Coronary artery (tissue), 2 donors: ENCODE measurements around the gene TNK2.
"Not testable (repeated sequence)": the region's sequence is repeated elsewhere in the genome, so short reads cannot be mapped to it uniquely, and the experiment has no call there.

Experiments used
- DNase-seq: peaks from one replicate; pipeline ENCODE4 v3.0.0-alpha.2; 2017; ENCODE audit warnings: low spot score
- H3K27ac ChIP-seq, 2 donors: fragments of 200-600 bp; sonication (generic); one replicate each; pipeline ENCODE4 v1.5.1; 2016 to 2019
- H3K4me3 ChIP-seq: fragments of 200-600 bp; sonication (generic); 2 replicates; pipeline ENCODE4 v1.5.1; 2016; ENCODE audit warnings: mild to moderate bottlenecking, moderate library complexity
- TF ChIP-seq, protein P1 (sequence below): fragments of 200-600 bp; sonication (generic); IDR thresholded peaks from one replicate; pipeline ENCODE4 v1.5.1; 2019; ENCODE audit warnings: antibody characterized with exemption

Gene TNK2

GRCh38 chr3:195873281-195873887, 35.0 kb downstream of the TNK2 start:
- DNase-seq = no peak

DNA sequence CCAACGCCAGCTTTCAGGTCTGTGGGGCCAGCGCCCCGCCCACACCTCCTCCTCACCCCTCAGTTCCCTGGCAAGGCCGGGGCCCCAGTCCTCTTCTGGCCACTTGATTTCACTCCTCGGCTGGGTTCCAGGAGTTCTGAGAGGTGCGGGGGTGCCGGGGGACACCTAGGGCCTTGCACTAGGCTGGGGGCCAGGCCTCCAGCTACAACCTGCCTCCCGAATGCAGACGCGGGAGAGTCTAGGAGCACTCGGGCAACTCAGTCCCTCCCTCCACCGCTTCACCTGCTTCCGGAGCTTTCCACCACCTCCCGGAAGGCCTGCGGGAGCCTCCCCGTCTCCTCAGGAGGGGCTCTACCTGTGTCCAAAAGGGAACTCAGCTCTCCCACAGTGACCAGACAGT, 35.6 kb downstream of the TNK2 start:
- no peak for DNase-seq
- H3K27ac ChIP-seq = no peak overlapping the region
- no peak overlapping the region for H3K4me3 ChIP-seq
- TF ChIP-seq, protein P1, sequence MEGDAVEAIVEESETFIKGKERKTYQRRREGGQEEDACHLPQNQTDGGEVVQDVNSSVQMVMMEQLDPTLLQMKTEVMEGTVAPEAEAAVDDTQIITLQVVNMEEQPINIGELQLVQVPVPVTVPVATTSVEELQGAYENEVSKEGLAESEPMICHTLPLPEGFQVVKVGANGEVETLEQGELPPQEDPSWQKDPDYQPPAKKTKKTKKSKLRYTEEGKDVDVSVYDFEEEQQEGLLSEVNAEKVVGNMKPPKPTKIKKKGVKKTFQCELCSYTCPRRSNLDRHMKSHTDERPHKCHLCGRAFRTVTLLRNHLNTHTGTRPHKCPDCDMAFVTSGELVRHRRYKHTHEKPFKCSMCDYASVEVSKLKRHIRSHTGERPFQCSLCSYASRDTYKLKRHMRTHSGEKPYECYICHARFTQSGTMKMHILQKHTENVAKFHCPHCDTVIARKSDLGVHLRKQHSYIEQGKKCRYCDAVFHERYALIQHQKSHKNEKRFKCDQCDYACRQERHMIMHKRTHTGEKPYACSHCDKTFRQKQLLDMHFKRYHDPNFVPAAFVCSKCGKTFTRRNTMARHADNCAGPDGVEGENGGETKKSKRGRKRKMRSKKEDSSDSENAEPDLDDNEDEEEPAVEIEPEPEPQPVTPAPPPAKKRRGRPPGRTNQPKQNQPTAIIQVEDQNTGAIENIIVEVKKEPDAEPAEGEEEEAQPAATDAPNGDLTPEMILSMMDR = no peak

More at GRCh38 chr3:195873281-195873887, 35.0 kb downstream of the TNK2 start:
- TF ChIP-seq, protein P1 = no peak
- H3K27ac ChIP-seq = no peak overlapping the region
- no peak overlapping the region for H3K4me3 ChIP-seq

DNA sequence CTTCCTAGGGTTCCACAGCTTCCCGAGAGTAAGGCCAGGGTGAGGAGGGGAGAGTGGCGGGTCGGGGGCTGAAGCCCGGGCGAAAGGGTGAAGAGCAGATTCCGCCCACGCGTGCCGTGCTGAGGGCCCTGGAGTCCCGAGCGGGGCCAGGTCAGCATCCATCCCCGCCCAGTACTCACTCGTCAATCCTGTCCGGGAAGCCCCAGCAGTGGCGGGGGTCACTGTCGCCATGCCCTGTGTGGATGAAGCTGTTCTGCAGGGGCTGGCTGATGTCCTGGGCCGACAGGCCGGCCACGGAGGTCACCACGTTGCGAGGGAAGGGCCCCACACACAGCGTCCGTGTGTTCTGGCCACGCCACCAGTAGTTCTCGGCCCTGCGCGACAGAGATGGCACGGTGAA, 36.3 kb downstream of the TNK2 start:
- H3K27ac ChIP-seq = no peak overlapping the region
- no peak for DNase-seq
- TF ChIP-seq, protein P1 = no peak
- no peak overlapping the region for H3K4me3 ChIP-seq

GRCh38 chr3:195871686-195872085, 36.7 kb downstream of the TNK2 start:
- H3K27ac ChIP-seq, H3K4me3 ChIP-seq: not testable (repeated sequence)

GRCh38 chr3:195870937-195871336, 37.4 kb downstream of the TNK2 start:
- TF ChIP-seq, protein P1 = no peak
- Histone ChIP-seq H3K4me3 (no peak overlapping the region), H3K27ac (no peak overlapping the region)
- no peak for DNase-seq

More at GRCh38 chr3:195871686-195872085, 36.7 kb downstream of the TNK2 start:
- not testable (repeated sequence) for DNase-seq

DNA sequence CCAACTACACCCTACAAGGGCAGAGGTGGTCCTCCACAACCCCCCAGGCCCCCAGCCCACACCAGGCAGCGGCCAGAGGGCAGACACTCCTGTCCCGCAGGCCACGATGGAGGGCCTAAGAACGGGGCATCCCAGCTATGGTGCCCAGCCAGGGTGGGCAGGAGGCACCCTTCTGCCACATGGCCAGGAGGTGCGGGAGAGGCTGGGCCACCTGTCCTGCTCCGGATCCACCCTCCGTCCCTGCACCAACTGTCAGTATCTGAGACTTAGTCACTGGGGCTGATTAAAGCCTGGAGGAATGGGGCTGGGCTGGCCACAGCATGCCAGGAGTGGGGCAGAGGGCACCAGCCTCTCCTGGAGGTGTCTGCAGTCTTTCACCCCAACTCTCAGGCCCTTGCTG, 37.9 kb downstream of the TNK2 start:
- no peak overlapping the region for H3K27ac ChIP-seq
- TF ChIP-seq, protein P1 = no peak
- H3K4me3 ChIP-seq = no peak overlapping the region
- DNase-seq = no peak

GRCh38 chr3:195869413-195870001, 38.8 kb downstream of the TNK2 start:
- DNase-seq = no peak
- no peak overlapping the region for H3K4me3 ChIP-seq
- TF ChIP-seq, protein P1 = no peak
- no peak overlapping the region for H3K27ac ChIP-seq
